HEK293T (cell line): Measurements from ENCODE around the gene GOLGA6A.

Source experiments
- CTCF ChIA-PET: fragments of 350-600 bp; formaldehyde crosslinking; extraction: SDS; loops from one replicate; lab custom pipeline; 2021; ENCODE audit warnings: antibody characterized with exemption, inconsistent platforms; lab: Yijun Ruan, JAX
- POLR2A ChIA-PET: fragments of 350-600 bp; formaldehyde crosslinking; extraction: SDS; loops from one replicate; lab custom pipeline; 2020; ENCODE audit warnings: antibody characterized with exemption, inconsistent platforms; lab: Yijun Ruan, JAX
- DNase-seq: peaks from one replicate; pipeline ENCODE4 v3.0.0; 2012; ENCODE audit warnings: mixed read lengths; ENCODE audit errors: extremely low spot score
- ARNT ChIP-seq: fragments of 450-650 bp; IDR thresholded peaks from 2 replicates; pipeline ENCODE4 v1.6.1; 2017; ENCODE audit warnings: mild to moderate bottlenecking
- BHLHE40 ChIP-seq: fragments of 450-650 bp; IDR thresholded peaks from 2 replicates; pipeline ENCODE4 v1.6.1; 2016; ENCODE audit warnings: mild to moderate bottlenecking, moderate library complexity, borderline replicate concordance
- CTBP1 ChIP-seq: fragments of 450-650 bp; IDR thresholded peaks from 2 replicates; pipeline ENCODE4 v1.6.1; 2016; ENCODE audit warnings: borderline replicate concordance
- ELF4 ChIP-seq: fragments of 450-650 bp; IDR thresholded peaks from 2 replicates; pipeline ENCODE4 v1.6.1; 2017; ENCODE audit warnings: antibody characterized with exemption
- FOXA1 ChIP-seq: fragments of 450-650 bp; IDR thresholded peaks from 2 replicates; pipeline ENCODE4 v1.6.1; 2016; ENCODE audit warnings: mild to moderate bottlenecking
- FOXK2 ChIP-seq: fragments of 450-650 bp; IDR thresholded peaks from 2 replicates; pipeline ENCODE4 v1.6.1; 2016; ENCODE audit warnings: mild to moderate bottlenecking
- FOXM1 ChIP-seq: fragments of 450-650 bp; IDR thresholded peaks from 2 replicates; pipeline ENCODE4 v1.6.1; 2017; ENCODE audit warnings: mild to moderate bottlenecking, borderline replicate concordance
- HDGF ChIP-seq: fragments of 450-650 bp; IDR thresholded peaks from 2 replicates; pipeline ENCODE4 v1.6.1; 2017; ENCODE audit warnings: antibody characterized with exemption, borderline replicate concordance
- L3MBTL2 ChIP-seq: fragments of 450-650 bp; conservative IDR thresholded peaks from 2 replicates; pipeline ENCODE4 v1.6.1; 2016; ENCODE audit warnings: mild to moderate bottlenecking
- LEF1 ChIP-seq: fragments of 450-650 bp; IDR thresholded peaks from 2 replicates; pipeline ENCODE4 v1.6.1; 2017; ENCODE audit warnings: mild to moderate bottlenecking, borderline replicate concordance
- NFRKB ChIP-seq: fragments of 450-650 bp; IDR thresholded peaks from 2 replicates; pipeline ENCODE4 v1.6.1; 2016; ENCODE audit warnings: mild to moderate bottlenecking, moderate library complexity
- PKNOX1 ChIP-seq: fragments of 450-650 bp; IDR thresholded peaks from 2 replicates; pipeline ENCODE4 v1.6.1; 2016
- SP1 ChIP-seq: fragments of 450-650 bp; IDR thresholded peaks from 2 replicates; pipeline ENCODE4 v1.6.1; 2017
- SUZ12 ChIP-seq: fragments of 450-650 bp; IDR thresholded peaks from 2 replicates; pipeline ENCODE4 v1.6.1; 2016; ENCODE audit warnings: mild to moderate bottlenecking
- TARDBP ChIP-seq: fragments of 450-650 bp; IDR thresholded peaks from 2 replicates; pipeline ENCODE4 v1.6.1; 2016
- ZNF384 ChIP-seq: fragments of 450-650 bp; IDR thresholded peaks from 2 replicates; pipeline ENCODE4 v1.6.1; 2016

Gene GOLGA6A

GRCh38 chr15:74041311-74041756 lies 41.0 kb downstream of the GOLGA6A start:
- ChIA-PET POLR2A (no interaction called here), CTCF (interaction anchor here (1.3 to 2.3 kb wide), 2 partner anchors 12 to 280 kb away, joined by 3 to 10 read pairs; no protein-coding TSS in a partner anchor)
- no peak for TF ChIP-seq PKNOX1
- no peak for TF ChIP-seq NFRKB
- no peak for TF ChIP-seq TARDBP
- no peak for TF ChIP-seq L3MBTL2
- TF ChIP-seq LEF1 = no peak
- no peak for TF ChIP-seq FOXK2
- no peak for TF ChIP-seq SUZ12
- no peak for TF ChIP-seq ELF4
- TF ChIP-seq CTBP1 = no peak
- no peak for TF ChIP-seq HDGF
- no peak for TF ChIP-seq FOXA1
- TF ChIP-seq ZNF384 = no peak
- no peak for TF ChIP-seq ARNT
- TF ChIP-seq SP1 = no peak
- TF ChIP-seq FOXM1 = no peak
- no peak for TF ChIP-seq BHLHE40
- no peak for DNase-seq

GRCh38 chr15:74040109-74040850 lies 42.1 kb downstream of the GOLGA6A start:
- CTCF ChIA-PET = interaction anchor here (1.1 to 4.0 kb wide), 5 partner anchors 8 to 281 kb away, joined by 3 to 19 read pairs (median 8); no protein-coding TSS in a partner anchor
- TF ChIP-seq TARDBP (no peak), PKNOX1 (no peak), ARNT (no peak), SP1 (no peak), ZNF384 (no peak), HDGF (no peak)
- POLR2A ChIA-PET = no interaction called here
- DNase-seq = no peak

GRCh38 chr15:74039656-74040010 lies 42.7 kb downstream of the GOLGA6A start:
- ChIA-PET POLR2A (no interaction called here), CTCF (interaction anchor here (0.6 to 4.0 kb wide), 4 partner anchors 9 to 99 kb away, joined by 3 to 19 read pairs (median 9); no protein-coding TSS in a partner anchor)
- DNase-seq = no peak
- TF ChIP-seq HDGF (no peak), FOXK2 (no peak), ELF4 (no peak), FOXA1 (no peak), ZNF384 (no peak), BHLHE40 (no peak), SP1 (no peak), NFRKB (no peak), PKNOX1 (no peak), FOXM1 (no peak), LEF1 (no peak), TARDBP (no peak)

- DNase-seq = no peak
- ChIA-PET CTCF (interaction anchor here (0.6 to 4.0 kb wide), 5 partner anchors 9 to 98 kb away, joined by 3 to 53 read pairs (median 10); no protein-coding TSS in a partner anchor), POLR2A (no interaction called here)
- TF ChIP-seq L3MBTL2 (no peak), ZNF384 (no peak), ELF4 (no peak), FOXM1 (no peak), SP1 (no peak), LEF1 (no peak), NFRKB (no peak), BHLHE40 (no peak), TARDBP (no peak), CTBP1 (no peak), SUZ12 (no peak), HDGF (no peak), FOXA1 (no peak), FOXK2 (no peak), ARNT (no peak), PKNOX1 (no peak)
These were observed 43.4 kb downstream of the GOLGA6A start for GRCh38 chr15:74038707-74039655.
